SK-N-MC (cell line): ENCODE measurements around the gene ABCG1.

ENCODE experiments used
- EZH2 ChIP-seq: fragments of 200-600 bp; sonication (generic); IDR thresholded peaks from one replicate; pipeline ENCODE4 v1.6.1; 2017; ENCODE audit warnings: antibody characterized with exemption
- POLR2AphosphoS5 ChIP-seq: IDR thresholded peaks from 2 replicates; pipeline ENCODE4 v1.6.1; 2012; ENCODE audit warnings: mild to moderate bottlenecking, low read depth, low read length, borderline replicate concordance

DNA sequence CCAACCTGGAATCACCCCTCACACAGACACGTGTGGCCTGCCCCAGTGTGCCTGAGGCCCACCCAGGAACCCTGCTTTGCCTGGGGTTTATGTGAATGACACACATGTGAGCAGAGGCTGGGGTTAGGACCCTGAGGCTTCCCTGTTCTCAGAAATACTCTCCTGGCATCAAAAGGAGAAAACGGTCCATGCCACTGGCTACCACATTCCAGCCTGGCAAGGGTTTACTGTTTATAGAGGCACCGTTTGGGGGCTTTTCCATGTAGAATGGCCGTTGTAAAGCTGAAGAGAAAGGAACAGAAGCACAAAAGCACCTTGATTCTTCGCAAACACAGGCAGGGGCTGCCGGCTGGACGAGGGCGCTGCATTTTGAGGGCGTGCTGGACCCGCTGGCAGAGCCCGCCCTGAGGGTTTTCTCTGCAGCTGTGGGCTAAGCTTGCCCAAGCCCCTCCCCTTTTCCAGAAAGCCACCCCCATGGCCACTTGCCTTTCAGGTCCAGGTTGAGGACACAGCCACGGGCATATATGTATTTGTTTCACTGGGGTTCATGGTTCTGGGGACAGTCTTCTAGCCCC is 83.2 kb downstream of the ABCG1 start:
- TF ChIP-seq POLR2AphosphoS5 (no peak), EZH2 (no peak)
